GM18951 (cell line): Measurements from ENCODE around the gene RERG.

Source experiments
- POLR2A ChIP-seq: IDR thresholded peaks from 4 replicates; pipeline ENCODE4 v1.6.1; 2011; ENCODE audit warnings: mild to moderate bottlenecking; ENCODE audit not compliant: insufficient read length, insufficient read depth; ENCODE audit errors: extremely low read depth
- in situ Hi-C: fragments of 300-500 bp; cut with MboI; formaldehyde crosslinking; loops from one replicate; pipeline ENCODE4 v1.12.0; 2022; ENCODE audit warnings: low sequenced_read_pairs, mixed read lengths, inconsistent platforms; ENCODE audit not compliant: unreplicated experiment

RERG gene

GRCh38 chr12:15220915-15221885, at the start of gene RERG:
TSS of gene RERG (minus strand) at chr12:15221417. CDS start at chr12:15217489, 3,928 bp downstream.
- in situ Hi-C loops, result no loop called here

GRCh38 chr12:15270591-15270990, 49.4 kb upstream of the RERG start:
- in situ Hi-C loops, result loop anchor here (10.0 kb wide), 1 partner anchor 254 kb away; no protein-coding TSS in a partner anchor
- TF ChIP-seq POLR2A, result no peak

More at GRCh38 chr12:15220915-15221885, at the start of gene RERG:
- TF ChIP-seq POLR2A, result no peak

GRCh38 chr12:15268927-15269552, 47.8 kb upstream of the RERG start:
- no peak for TF ChIP-seq POLR2A
- in situ Hi-C loops, result no loop called here

GRCh38 chr12:15268309-15268708, 47.1 kb upstream of the RERG start:
- in situ Hi-C loops, result no loop called here
- TF ChIP-seq POLR2A, result no peak

GRCh38 chr12:15265875-15266274, 44.7 kb upstream of the RERG start:
- in situ Hi-C loops, result no loop called here
- TF ChIP-seq POLR2A, result no peak

GRCh38 chr12:15256761-15257160, 35.5 kb upstream of the RERG start:
- in situ Hi-C loops, result no loop called here
- TF ChIP-seq POLR2A, result no peak

GRCh38 chr12:15253990-15254389, 32.8 kb upstream of the RERG start:
- in situ Hi-C loops, result no loop called here
- TF ChIP-seq POLR2A, result no peak

GRCh38 chr12:15244926-15245325, 23.7 kb upstream of the RERG start:
- TF ChIP-seq POLR2A, result no peak
- in situ Hi-C loops, result no loop called here

- in situ Hi-C loops, result no loop called here
Measured at GRCh38 chr12:15244341-15244740, 23.1 kb upstream of the RERG start.

GRCh38 chr12:15243102-15243501, 21.9 kb upstream of the RERG start:
- in situ Hi-C loops, result no loop called here
- TF ChIP-seq POLR2A, result no peak

More at GRCh38 chr12:15244341-15244740, 23.1 kb upstream of the RERG start:
- no peak for TF ChIP-seq POLR2A

GRCh38 chr12:15240898-15241297, 19.7 kb upstream of the RERG start:
- in situ Hi-C loops, result no loop called here
- no peak for TF ChIP-seq POLR2A

- TF ChIP-seq POLR2A, result no peak
- in situ Hi-C loops, result no loop called here
Measured at GRCh38 chr12:15234508-15234907, 13.3 kb upstream of the RERG start.

- in situ Hi-C loops, result no loop called here
Measured at GRCh38 chr12:15234011-15234410, 12.8 kb upstream of the RERG start.

More at GRCh38 chr12:15234011-15234410, 12.8 kb upstream of the RERG start:
- no peak for TF ChIP-seq POLR2A
